Measurements from ENCODE around the gene NLN.

- TF ChIP-seq, protein P1, sequence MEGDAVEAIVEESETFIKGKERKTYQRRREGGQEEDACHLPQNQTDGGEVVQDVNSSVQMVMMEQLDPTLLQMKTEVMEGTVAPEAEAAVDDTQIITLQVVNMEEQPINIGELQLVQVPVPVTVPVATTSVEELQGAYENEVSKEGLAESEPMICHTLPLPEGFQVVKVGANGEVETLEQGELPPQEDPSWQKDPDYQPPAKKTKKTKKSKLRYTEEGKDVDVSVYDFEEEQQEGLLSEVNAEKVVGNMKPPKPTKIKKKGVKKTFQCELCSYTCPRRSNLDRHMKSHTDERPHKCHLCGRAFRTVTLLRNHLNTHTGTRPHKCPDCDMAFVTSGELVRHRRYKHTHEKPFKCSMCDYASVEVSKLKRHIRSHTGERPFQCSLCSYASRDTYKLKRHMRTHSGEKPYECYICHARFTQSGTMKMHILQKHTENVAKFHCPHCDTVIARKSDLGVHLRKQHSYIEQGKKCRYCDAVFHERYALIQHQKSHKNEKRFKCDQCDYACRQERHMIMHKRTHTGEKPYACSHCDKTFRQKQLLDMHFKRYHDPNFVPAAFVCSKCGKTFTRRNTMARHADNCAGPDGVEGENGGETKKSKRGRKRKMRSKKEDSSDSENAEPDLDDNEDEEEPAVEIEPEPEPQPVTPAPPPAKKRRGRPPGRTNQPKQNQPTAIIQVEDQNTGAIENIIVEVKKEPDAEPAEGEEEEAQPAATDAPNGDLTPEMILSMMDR (IDR thresholded peaks at IDR 0.05) = no peak
- TF ChIP-seq POLR2AphosphoS5 (IDR thresholded peaks at IDR 0.05) (no peak), POLR2A (IDR thresholded peaks at IDR 0.05) (no peak), EP300 (IDR thresholded peaks at IDR 0.05) (no peak)
These were observed 100.0 kb downstream of the NLN start for GRCh38 chr5:65821966-65822365.
